AG04450 (cell line): ENCODE data around the gene BMF. TPM values are rescaled to one million over a fixed set of nuclear protein-coding genes. Genes with fewer than 3 reads are reported as not detected.

Experiments
- CTCF ChIA-PET: fragments of 300-600, 350-600 bp; formaldehyde crosslinking; extraction: SDS; loops from one replicate; lab custom pipeline; 2022; ENCODE audit warnings: antibody characterized with exemption, inconsistent platforms; lab: Charles Lee
- POLR2A ChIA-PET: fragments of 350-600 bp; formaldehyde crosslinking; extraction: SDS; loops from one replicate; lab custom pipeline; 2021; ENCODE audit warnings: antibody characterized with exemption, inconsistent platforms; lab: Yijun Ruan, JAX
- DNase-seq: peaks from one replicate; pipeline ENCODE4 v3.0.0-alpha.2; 2011; ENCODE audit warnings: low read depth, low spot score
- H3K27ac ChIP-seq: one replicate; pipeline ENCODE4 v1.5.1; 2012; ENCODE audit warnings: low read depth, low read length, control low read depth
- H3K27me3 ChIP-seq: one replicate; pipeline ENCODE4 v1.6.0; 2012; ENCODE audit warnings: low read length; ENCODE audit not compliant: control insufficient read depth, insufficient read depth
- H3K4me3 ChIP-seq: 2 replicates; pipeline ENCODE4 v1.5.1; 2011; ENCODE audit warnings: mild to moderate bottlenecking, low read depth, low read length, control low read depth
- H3K9me3 ChIP-seq: 2 replicates; pipeline ENCODE4 v1.5.1; 2012; ENCODE audit warnings: low read length; ENCODE audit not compliant: control insufficient read depth, insufficient read depth
- polyA plus RNA-seq: library from polyadenylated mRNA; depleted of rRNA; stranded (reverse); fragments of >200 nt; gene quantifications from 2 replicates; pipeline ENCODE4 v1.2.3, GENCODE V29; 2011
- TF ChIP-seq, protein P1 (sequence below): IDR thresholded peaks from 2 replicates; pipeline ENCODE4 v1.5.1; 2011; ENCODE audit warnings: low read depth, low read length, control low read depth, inconsistent platforms

BMF gene
- polyA plus RNA-seq, 1 experiment = 6.2 TPM

DNA sequence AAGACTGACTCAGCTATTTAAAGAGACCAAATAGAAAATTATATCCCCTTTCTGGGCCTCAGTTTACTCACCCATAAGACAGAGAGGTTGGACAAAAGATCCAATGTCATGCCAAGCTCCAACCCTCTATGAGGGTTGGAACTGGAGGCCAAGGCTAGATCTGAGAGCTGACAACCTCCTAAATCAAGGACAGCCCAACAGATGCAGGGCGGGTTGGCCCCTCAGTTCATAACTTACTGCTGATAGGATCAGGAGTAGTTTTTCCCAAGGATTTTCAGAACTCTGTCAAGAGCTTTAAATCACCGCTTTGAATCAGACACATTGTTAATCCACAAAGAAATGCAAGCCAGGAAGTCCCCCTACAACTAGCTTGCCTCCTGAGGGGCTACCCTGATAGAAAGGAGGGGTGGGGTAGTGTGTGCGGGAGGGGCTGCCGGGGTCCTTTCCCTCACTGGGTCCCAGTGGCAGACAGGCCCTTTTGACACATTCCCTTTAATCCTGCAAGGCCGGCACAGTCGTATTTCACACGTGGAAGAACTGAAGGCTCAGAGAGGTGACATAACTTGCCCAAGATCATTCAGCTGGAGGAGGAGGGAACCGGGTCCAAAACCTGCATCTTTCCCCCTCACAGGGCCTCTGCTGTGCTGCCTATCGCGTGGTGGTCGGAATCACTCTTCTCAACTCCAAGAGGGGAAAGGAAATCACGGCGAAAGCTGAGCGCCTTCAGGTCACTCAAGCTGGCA lies 21.4 kb downstream of the BMF start:
- no peak for DNase-seq
- H3K27me3 ChIP-seq = no peaks in the 10 kb centered on the region
- TF ChIP-seq, protein P1, sequence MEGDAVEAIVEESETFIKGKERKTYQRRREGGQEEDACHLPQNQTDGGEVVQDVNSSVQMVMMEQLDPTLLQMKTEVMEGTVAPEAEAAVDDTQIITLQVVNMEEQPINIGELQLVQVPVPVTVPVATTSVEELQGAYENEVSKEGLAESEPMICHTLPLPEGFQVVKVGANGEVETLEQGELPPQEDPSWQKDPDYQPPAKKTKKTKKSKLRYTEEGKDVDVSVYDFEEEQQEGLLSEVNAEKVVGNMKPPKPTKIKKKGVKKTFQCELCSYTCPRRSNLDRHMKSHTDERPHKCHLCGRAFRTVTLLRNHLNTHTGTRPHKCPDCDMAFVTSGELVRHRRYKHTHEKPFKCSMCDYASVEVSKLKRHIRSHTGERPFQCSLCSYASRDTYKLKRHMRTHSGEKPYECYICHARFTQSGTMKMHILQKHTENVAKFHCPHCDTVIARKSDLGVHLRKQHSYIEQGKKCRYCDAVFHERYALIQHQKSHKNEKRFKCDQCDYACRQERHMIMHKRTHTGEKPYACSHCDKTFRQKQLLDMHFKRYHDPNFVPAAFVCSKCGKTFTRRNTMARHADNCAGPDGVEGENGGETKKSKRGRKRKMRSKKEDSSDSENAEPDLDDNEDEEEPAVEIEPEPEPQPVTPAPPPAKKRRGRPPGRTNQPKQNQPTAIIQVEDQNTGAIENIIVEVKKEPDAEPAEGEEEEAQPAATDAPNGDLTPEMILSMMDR = no peak
- ChIA-PET CTCF (interaction anchor here (0.6 to 2.3 kb wide), 3 partner anchors 8 to 17 kb away, joined by 3 to 11 read pairs (median 3); no protein-coding TSS in a partner anchor), POLR2A (no interaction called here)
- no peaks in the 10 kb centered on the region for H3K9me3 ChIP-seq
- no peak overlapping the region for H3K4me3 ChIP-seq
- H3K27ac ChIP-seq = no peak overlapping the region

DNA sequence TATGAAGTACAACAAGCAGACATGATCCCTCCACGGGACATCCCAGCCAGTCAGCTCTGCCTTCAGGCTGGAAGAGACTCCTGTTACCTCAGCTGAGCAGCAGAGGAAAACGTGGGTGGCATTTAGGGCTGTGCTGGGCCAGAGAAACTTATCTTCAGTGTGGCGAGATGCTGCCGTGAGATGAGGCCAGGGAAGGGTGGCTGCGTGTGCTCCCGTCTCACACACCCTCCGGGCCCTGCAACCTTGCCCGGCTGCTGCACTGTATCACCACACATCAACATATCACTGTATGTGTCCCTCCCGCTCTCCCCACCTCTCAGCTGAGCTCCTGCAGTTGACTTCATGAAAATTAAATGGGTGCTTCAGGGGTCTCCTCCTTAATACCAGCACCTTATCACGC lies 23.4 kb downstream of the BMF start:
- no peak overlapping the region for H3K27ac ChIP-seq
- no peak for DNase-seq
- no peaks in the 10 kb centered on the region for H3K27me3 ChIP-seq
- POLR2A ChIA-PET = no interaction called here
- no peak overlapping the region for H3K4me3 ChIP-seq
- TF ChIP-seq, protein P1 = no peak
- CTCF ChIA-PET = no interaction called here
- no peaks in the 10 kb centered on the region for H3K9me3 ChIP-seq

DNA sequence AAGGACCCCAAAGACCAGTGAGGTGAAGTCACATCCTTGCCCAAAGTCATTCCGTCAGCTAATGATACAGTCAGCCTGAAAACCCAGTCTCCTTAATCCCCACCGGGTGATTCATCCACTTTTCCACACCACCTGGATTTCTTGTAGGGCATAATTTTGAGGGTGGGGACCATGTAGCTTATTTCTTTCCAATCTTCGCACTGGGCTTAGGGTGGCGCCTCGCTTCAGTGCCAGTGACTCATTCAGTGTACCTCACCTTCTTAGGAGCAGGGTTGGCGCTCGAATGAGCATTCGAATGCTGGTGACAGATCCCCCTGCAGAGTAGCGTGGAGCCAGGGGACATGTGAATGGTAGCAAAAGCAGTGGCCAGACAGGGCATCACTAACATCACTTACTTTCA lies 24.0 kb downstream of the BMF start:
- ChIA-PET CTCF (interaction anchor here (1.8 kb wide), 1 partner anchor 20 kb away, joined by 4 read pairs; no protein-coding TSS in a partner anchor), POLR2A (no interaction called here)
- Histone ChIP-seq H3K9me3 (no peaks in the 10 kb centered on the region), H3K27ac (no peak overlapping the region), H3K4me3 (no peak overlapping the region), H3K27me3 (no peaks in the 10 kb centered on the region)
- TF ChIP-seq, protein P1 = no peak
- no peak for DNase-seq

DNA sequence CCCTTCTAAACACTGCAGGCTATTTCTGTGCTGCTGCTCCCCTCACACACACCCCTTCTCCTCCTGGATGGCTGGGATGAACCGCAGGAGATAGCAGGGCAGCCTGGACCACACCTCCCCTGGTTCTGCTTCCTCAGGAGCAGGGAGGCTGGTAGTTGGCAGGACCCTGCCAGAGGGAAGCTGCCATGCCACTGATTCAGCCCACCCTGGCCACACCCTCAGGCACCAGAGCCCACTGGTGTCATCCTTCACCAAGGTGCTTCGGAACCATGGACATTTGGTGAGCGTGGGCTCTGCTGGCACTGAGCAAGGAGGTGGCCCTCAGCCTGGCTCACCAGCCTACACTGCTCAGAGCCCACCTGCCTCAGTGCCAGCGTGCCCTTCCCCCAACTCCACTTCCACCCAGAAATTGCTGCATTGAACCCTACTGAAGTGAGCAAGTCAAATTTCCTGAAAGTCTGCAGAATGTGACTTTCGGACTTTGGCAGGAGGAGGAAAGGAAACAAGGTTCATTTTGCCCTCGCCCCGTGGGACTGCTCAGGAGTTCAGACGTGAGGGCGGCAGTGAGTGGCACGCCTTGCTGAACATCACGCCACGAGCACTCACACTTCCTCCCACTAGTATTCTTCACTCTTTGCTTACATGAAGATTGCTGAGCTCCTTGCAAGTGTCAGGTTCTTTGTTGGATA lies 26.3 kb downstream of the BMF start:
- POLR2A ChIA-PET = interaction anchor here (1.2 kb wide), 2 partner anchors 10 to 16 kb away, joined by 5 to 6 read pairs; no protein-coding TSS in a partner anchor
- no peak for DNase-seq
- Histone ChIP-seq H3K4me3 (no peak overlapping the region; the same call in 1 of the 2 replicates), H3K9me3 (no peaks in the 10 kb centered on the region), H3K27ac (peak overlapping the region; percentile 61), H3K27me3 (no peaks in the 10 kb centered on the region)
- TF ChIP-seq, protein P1 = no peak
- CTCF ChIA-PET = interaction anchor here (0.5 to 1.8 kb wide), 5 partner anchors 10 to 195 kb away, joined by 3 to 9 read pairs (median 4); no protein-coding TSS in a partner anchor
